Left forelimb (tissue), 1 donor: ENCODE results near the gene BST1.

Source experiments
- DNase-seq: peaks from one replicate; pipeline ENCODE4 v3.0.0-alpha.2; 2018; ENCODE audit warnings: low spot score

The BST1 gene

GRCh38 chr4:15779306-15779705, 76.4 kb downstream of the BST1 start:
- no peak for DNase-seq

DNA sequence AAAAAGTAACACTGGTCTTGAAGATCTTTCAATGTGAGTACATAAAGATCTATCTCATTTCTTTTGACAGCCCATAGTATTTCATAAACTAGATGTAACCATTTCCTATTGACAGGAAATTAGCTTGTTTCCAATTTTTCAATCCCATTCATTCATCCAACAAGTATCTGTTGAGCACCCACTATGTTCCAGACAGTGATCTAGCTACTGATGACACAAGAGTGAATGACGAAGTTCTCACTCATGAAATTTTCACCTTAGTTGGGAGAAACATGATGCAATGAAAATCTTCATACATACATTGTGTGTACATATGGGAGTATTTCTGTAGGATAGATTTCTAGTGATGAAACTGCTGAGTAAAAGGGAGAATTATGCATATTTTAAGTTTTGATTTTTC, 76.9 kb downstream of the BST1 start:
- no peak for DNase-seq

DNA sequence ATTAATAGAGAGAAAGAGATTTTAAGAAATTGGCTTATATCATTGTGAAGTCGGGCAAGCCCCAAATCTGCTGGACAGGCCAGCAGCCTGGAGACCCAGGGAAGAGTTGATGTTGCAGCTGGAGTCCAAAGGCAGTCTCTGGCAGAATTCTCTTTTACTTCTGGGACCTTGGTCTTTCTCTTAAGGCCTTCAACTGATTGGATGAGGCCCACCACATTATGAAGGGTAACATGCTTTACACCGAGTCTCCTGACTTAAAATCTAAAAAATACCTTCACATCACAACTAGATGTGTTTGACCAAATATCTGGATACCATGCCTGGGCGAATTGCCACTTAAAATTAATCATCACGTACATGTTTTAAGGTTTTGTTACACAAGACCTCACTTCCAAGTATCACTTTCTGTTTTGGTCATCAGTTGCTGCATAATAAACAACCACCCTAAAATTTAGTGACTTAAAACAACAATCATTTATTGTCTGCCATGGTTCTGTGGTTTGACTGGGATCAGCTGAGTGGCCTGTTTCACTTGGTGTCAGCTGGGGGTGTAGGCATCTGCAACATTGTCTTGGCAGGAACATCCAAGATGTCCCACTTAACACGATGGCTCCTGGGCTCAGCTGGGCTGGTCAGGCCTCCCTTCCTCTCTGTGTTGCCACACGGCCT, 78.7 kb downstream of the BST1 start:
- DNase-seq, result no peak
